Colonic mucosa (tissue), 4 donors: ENCODE measurements around the gene NBEAL2. TPM values are rescaled to one million over a fixed set of nuclear protein-coding genes. Genes with fewer than 3 reads are reported as not detected.

Source experiments
- DNase-seq: peaks from one replicate; pipeline ENCODE4 v3.0.0-alpha.2; 2020
- H3K27ac ChIP-seq: fragments of 200-600 bp; one replicate; pipeline ENCODE4 v1.8.0; 2021
- H3K27me3 ChIP-seq: fragments of 200-600 bp; one replicate; pipeline ENCODE4 v1.8.0; 2021
- H3K36me3 ChIP-seq: fragments of 200-600 bp; one replicate; pipeline ENCODE4 v1.8.0; 2021
- H3K4me1 ChIP-seq: fragments of 200-600 bp; one replicate; pipeline ENCODE4 v1.8.0; 2021; ENCODE audit warnings: mild to moderate bottlenecking
- H3K4me3 ChIP-seq: fragments of 200-600 bp; one replicate; pipeline ENCODE4 v1.8.0; 2021
- H3K9ac ChIP-seq, 2 donors: one replicate each; pipeline ENCODE4 v1.7.0; 2013; ENCODE audit warnings: control low read depth in 2 of 2, low read depth in 2 of 2, low read length in 2 of 2
- H3K9me3 ChIP-seq: fragments of 200-600 bp; one replicate; pipeline ENCODE4 v1.8.0; 2021
- CTCF ChIP-seq: fragments of 200-600 bp; IDR thresholded peaks from one replicate; pipeline ENCODE4 v1.8.0; 2022; ENCODE audit warnings: antibody characterized with exemption, mild to moderate bottlenecking
- intact Hi-C: fragments of 100-400 bp; cut with DNase I; formaldehyde crosslinking; loops from one replicate; pipeline ENCODE4 v1.14.1; 2022
- total RNA-seq, 2 donors: library from RNA; stranded (reverse); fragmentation: NEBNext Ultra II Directional in 1 of 2; extraction: Animal tissue kit (Norgen Biotek cat#: 25700) in 1 of 2; gene quantifications; one replicate each; pipeline ENCODE4 v1.2.1, GENCODE V29; 2021
- donor health status: healthy.
- donor health status: DM: no; HTN: no; CAD: no.
- donor health status: DM: no; HTN: no; CAD: no.

Gene NBEAL2
- total RNA-seq, 2 donors from 2014 or later = 40.9 to 106 TPM

- intact Hi-C loops = loop anchor here (2.0 to 5.0 kb wide), 2 partner anchors 76 to 292 kb away; no protein-coding TSS in a partner anchor
- no peak overlapping the region for H3K27ac ChIP-seq
- H3K4me3 ChIP-seq = no peak overlapping the region
- H3K36me3 ChIP-seq = peaks cover 18% of the 10 kb centered on the region
- no peak for DNase-seq
- no peak for TF ChIP-seq CTCF
- no peaks in the 10 kb centered on the region for H3K9me3 ChIP-seq
- no peaks in the 10 kb centered on the region for H3K27me3 ChIP-seq
- no peak overlapping the region for H3K9ac ChIP-seq
- no peaks in the 10 kb centered on the region for H3K4me1 ChIP-seq
Observed at GRCh38 chr3:46998852-46999515, 19.5 kb downstream of the NBEAL2 start.

DNA sequence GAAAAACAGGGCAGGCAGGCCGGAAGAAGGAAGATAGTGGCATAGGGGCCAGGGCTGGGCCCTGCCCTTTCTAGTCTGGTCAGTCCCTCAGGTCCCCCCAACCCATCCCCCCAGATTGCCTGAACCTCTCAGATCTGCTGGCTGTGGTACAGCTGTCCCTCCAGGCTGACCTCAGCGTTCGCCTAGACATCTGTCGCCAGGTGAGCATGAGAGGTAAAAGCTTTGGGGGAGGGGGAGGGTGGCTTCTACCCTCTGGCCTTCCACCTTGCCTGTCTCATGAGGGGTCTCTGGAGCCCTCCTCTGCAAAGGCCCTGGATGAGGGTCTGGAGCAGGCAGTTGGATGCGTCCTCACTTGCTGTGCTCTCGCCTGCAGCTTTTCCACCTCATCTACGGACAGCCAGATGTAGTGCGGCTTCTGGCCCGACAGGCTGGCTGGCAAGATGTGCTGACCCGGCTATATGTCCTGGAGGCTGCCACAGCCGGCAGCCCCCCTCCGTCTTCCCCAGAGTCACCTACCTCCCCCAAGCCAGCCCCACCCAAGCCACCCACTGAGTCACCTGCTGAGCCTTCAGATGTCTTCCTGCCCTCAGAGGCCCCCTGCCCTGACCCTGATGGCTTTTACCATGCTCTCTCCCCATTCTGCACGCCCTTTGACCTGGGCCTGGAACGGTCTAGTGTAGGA, 20.2 kb downstream of the NBEAL2 start:
- no peak for DNase-seq
- Histone ChIP-seq H3K27ac (no peak overlapping the region), H3K9ac (no peak overlapping the region), H3K4me1 (no peaks in the 10 kb centered on the region), H3K4me3 (no peak overlapping the region), H3K36me3 (peaks cover 18% of the 10 kb centered on the region), H3K9me3 (no peaks in the 10 kb centered on the region), H3K27me3 (no peaks in the 10 kb centered on the region)
- intact Hi-C loops = loop anchor here (2.0 to 5.0 kb wide), 2 partner anchors 77 to 292 kb away; no protein-coding TSS in a partner anchor
- TF ChIP-seq CTCF = no peak

DNA sequence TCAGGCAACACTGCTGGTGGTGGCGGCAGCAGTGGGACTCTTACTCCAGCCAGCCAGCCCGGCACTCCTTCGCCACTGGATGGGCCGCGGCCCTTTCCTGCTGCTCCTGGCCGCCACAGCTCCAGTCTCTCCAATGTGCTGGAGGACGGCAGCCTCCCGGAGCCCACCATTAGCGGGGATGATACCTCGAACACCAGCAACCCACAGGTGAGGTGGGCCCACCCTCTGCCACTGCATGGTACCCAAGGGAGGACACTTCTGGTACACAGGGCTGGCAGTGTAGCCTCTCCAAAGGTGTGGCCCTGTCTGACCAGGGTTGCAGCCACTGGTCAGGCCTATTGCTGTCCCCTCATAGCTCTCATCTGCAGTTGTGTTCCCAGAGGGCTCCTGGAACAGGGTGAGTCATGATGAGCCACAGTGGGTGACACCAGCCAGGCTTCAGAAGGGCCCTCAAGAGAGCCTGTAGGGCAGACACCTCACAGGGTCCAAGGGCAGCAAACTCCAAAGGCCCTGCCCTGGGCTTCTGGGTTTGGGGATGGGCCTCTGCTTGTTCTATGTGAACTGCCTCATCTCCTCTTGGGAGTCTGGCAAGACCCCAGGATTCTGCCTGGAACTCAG, 20.8 kb downstream of the NBEAL2 start:
- Histone ChIP-seq H3K9ac (no peak overlapping the region), H3K27ac (no peak overlapping the region), H3K4me1 (no peaks in the 10 kb centered on the region), H3K4me3 (no peak overlapping the region), H3K9me3 (no peaks in the 10 kb centered on the region), H3K27me3 (no peaks in the 10 kb centered on the region), H3K36me3 (peaks cover 18% of the 10 kb centered on the region)
- TF ChIP-seq CTCF = no peak
- DNase-seq = no peak
- intact Hi-C loops = no loop called here

DNA sequence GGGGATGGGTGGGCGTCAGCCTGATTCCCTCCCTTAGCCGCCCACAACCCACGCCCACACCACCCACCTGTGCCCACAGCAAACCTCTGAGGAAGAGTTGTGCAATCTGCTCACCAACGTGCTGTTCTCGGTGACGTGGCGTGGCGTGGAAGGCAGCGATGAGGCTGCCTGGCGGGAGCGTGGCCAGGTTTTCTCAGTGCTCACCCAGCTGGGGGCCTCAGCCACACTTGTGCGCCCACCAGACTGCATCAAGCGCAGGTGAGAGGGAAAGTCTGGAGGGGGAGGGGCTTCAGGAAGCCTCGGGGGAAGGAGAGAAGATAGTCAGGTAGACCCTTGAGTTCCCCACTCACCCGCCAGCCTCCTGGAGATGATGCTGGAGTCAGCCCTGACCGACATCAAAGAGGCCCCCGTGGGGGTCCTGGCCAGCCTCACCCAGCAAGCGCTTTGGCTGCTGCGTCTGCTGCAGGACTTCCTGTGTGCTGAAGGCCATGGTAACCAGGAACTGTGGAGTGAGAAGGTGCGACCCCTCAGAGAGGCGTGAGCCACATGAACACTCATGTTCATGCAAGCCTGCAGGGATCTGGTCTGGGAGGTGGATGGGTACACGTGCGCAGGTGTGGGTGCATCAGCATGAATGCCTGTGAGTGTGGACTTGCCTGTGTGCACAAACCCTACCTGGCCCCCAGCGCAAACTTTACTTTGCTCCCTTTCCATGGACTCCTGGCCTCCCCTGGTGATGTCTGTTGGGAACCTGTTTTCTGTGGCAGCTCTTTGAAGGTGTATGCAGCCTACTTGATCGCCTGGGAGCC, 21.7 kb downstream of the NBEAL2 start:
- H3K9me3 ChIP-seq = no peaks in the 10 kb centered on the region
- H3K27me3 ChIP-seq = no peaks in the 10 kb centered on the region
- intact Hi-C loops = no loop called here
- H3K4me3 ChIP-seq = no peak overlapping the region
- no peak overlapping the region for H3K9ac ChIP-seq
- no peak for TF ChIP-seq CTCF
- peaks cover 18% of the 10 kb centered on the region for H3K36me3 ChIP-seq
- no peak for DNase-seq
- H3K27ac ChIP-seq = no peak overlapping the region
- H3K4me1 ChIP-seq = no peaks in the 10 kb centered on the region

DNA sequence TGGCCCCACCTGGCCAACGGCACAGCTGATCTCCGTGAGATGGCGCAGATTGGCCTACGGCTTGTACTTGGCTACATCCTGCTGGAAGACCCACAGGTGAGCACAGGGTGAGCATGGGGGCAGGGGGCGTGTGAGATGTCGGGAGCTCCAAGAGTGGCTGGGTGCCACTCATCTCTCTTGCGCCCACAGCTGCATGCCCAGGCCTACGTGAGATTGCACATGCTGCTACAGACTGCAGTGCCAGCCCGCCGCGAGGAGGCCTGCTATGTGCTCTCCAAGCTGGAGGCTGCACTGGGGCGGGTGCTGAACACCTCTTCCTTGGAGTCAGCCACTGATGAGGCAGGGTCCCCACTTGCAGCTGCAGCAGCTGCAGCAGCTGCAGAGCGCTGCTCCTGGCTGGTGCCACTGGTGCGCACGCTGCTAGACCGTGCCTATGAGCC, 22.3 kb downstream of the NBEAL2 start:
- H3K27me3 ChIP-seq = no peaks in the 10 kb centered on the region
- no peak overlapping the region for H3K4me3 ChIP-seq
- TF ChIP-seq CTCF = no peak
- no peak overlapping the region for H3K9ac ChIP-seq
- intact Hi-C loops = no loop called here
- H3K36me3 ChIP-seq = peaks cover 18% of the 10 kb centered on the region
- H3K27ac ChIP-seq = no peak overlapping the region
- H3K9me3 ChIP-seq = no peaks in the 10 kb centered on the region
- no peaks in the 10 kb centered on the region for H3K4me1 ChIP-seq
- no peak for DNase-seq
